HepG2 (cell line): Measurements from ENCODE around the gene RSBN1L. TPM values are rescaled to one million over a fixed set of nuclear protein-coding genes. Genes with fewer than 3 reads are reported as not detected.

Source experiments
- ATAC-seq: fragments of 200-7000 bp; cut with Tn5 transposase; 3 replicates; pipeline ENCODE4 v1.9.1; 2020; ENCODE audit warnings: mild to moderate bottlenecking, moderate library complexity
- BruUV-seq: library from RNA; stranded (reverse); fragments of 400-500 nt; replicated peaks from 2 replicates; lab custom pipeline; 2021; lab: Mats Ljungman, UMichigan
- CTCF ChIA-PET: fragments of 300-600 bp; formaldehyde crosslinking; extraction: SDS; loops from one replicate; lab custom pipeline; 2021; ENCODE audit warnings: low total read pairs, inconsistent platforms, low intra/inter-chr PET ratio; lab: Yijun Ruan, JAX
- POLR2A ChIA-PET: fragments of 350-600 bp; sonication (Branson Sonifier 250); formaldehyde crosslinking; loops from one replicate; lab custom pipeline; 2020; ENCODE audit warnings: antibody characterized with exemption, inconsistent platforms; lab: Yijun Ruan, JAX
- DNase-seq: peaks from one replicate; pipeline ENCODE4 v3.0.0-alpha.2; 2015; ENCODE audit warnings: low spot score
- FAIRE-seq: peaks from 3 replicates; lab custom pipeline; 2011; peaks lifted over from hg19 to GRCh38; lab: Jason Lieb, UNC
- H2AFZ ChIP-seq: one replicate; pipeline ENCODE4 v1.6.1; 2011; ENCODE audit warnings: low read length, inconsistent platforms
- H3K27ac ChIP-seq: fragments of 300-600 bp; 3 replicates; pipeline ENCODE4 v1.8.0; 2011; ENCODE audit warnings: mixed run types, mild to moderate bottlenecking, mixed read lengths, low read length, inconsistent platforms; ENCODE audit not compliant: insufficient read depth; ENCODE audit errors: extremely low read length
- H3K27me3 ChIP-seq, 2 experiments: fragments of 200-600 bp in 1 of 2; 2 replicates in 1 of 2; 3 replicates in 1 of 2; pipeline versions ENCODE4 v1.6.0 to v1.8.0; 2011; ENCODE audit warnings: low read length in 2 of 2, mild to moderate bottlenecking in 2 of 2, moderate library complexity in 2 of 2, inconsistent platforms in 1 of 2; ENCODE audit not compliant: insufficient read depth in 2 of 2, control insufficient read depth in 1 of 2
- H3K36me3 ChIP-seq, 2 experiments: fragments of 200-600 bp in 1 of 2; replicated peaks in 1 of 2; 2 replicates in 1 of 2; 3 replicates in 1 of 2; pipeline versions ENCODE4 v1.5.1 to v1.8.0; 2011; ENCODE audit warnings: low read length in 2 of 2, inconsistent platforms in 1 of 2; ENCODE audit not compliant: insufficient read depth in 2 of 2, control insufficient read depth in 1 of 2
- H3K4me1 ChIP-seq: 2 replicates; pipeline ENCODE4 v1.5.1; 2012; ENCODE audit warnings: low read length, inconsistent platforms; ENCODE audit not compliant: insufficient read depth
- H3K4me2 ChIP-seq: 2 replicates; pipeline ENCODE4 v1.6.0; 2011; ENCODE audit warnings: low read depth, low read length, inconsistent platforms
- H3K4me3 ChIP-seq, 3 experiments: fragments of 200-600 bp in 1 of 3; sonication (generic), shearing (Covaris generic) in 1 of 3; replicated peaks in 1 of 3; 2 replicates each; pipeline ENCODE4 v1.5.1; 2011 to 2016; ENCODE audit warnings: low read length in 3 of 3, inconsistent platforms in 2 of 3, low read depth in 2 of 3, mild to moderate bottlenecking in 2 of 3, control low read depth in 1 of 3, mixed read lengths in 1 of 3; ENCODE audit not compliant: insufficient read depth in 1 of 3
- H3K79me2 ChIP-seq: one replicate; pipeline ENCODE4 v1.6.1; 2011; ENCODE audit warnings: low read length, inconsistent platforms; ENCODE audit not compliant: insufficient read depth
- H3K9ac ChIP-seq: 2 replicates; pipeline ENCODE4 v1.6.0; 2011; ENCODE audit warnings: mild to moderate bottlenecking, low read depth, low read length, inconsistent platforms; ENCODE audit not compliant: insufficient read depth
- H3K9me3 ChIP-seq: 2 replicates; pipeline ENCODE4 v1.5.1; 2012; ENCODE audit warnings: mild to moderate bottlenecking, low read length
- H4K20me1 ChIP-seq: 2 replicates; pipeline ENCODE4 v1.6.0; 2011; ENCODE audit warnings: inconsistent platforms, mild to moderate bottlenecking, low read length, moderate library complexity; ENCODE audit not compliant: insufficient read depth
- ELF3 ChIP-seq: IDR thresholded peaks from 2 replicates; pipeline ENCODE4 v1.6.1; 2016; ENCODE audit warnings: missing genetic modification reagents, missing compliant biosample characterization
- KAT2B ChIP-seq: fragments of 150-350 bp; IDR thresholded peaks from 2 replicates; pipeline ENCODE4 v1.6.1; 2014; ENCODE audit warnings: low read depth, low read length, borderline replicate concordance
- RARA ChIP-seq: IDR thresholded peaks from 2 replicates; pipeline ENCODE4 v1.6.1; 2016; ENCODE audit warnings: missing genetic modification reagents, missing compliant biosample characterization
- RERE ChIP-seq: IDR thresholded peaks from 2 replicates; pipeline ENCODE4 v1.6.1; 2016; ENCODE audit warnings: low read depth, missing genetic modification reagents, missing compliant biosample characterization
- ZNF121 ChIP-seq: sonication (generic); formaldehyde crosslinking; IDR thresholded peaks from 2 replicates; pipeline ENCODE4 v1.5.0; 2020; ENCODE audit warnings: mild to moderate bottlenecking, missing genetic modification reagents
- ZNF232 ChIP-seq: sonication (generic); formaldehyde crosslinking; IDR thresholded peaks from 2 replicates; pipeline ENCODE4 v1.4.0; 2020; ENCODE audit warnings: missing genetic modification reagents, borderline replicate concordance
- ZNF563 ChIP-seq: sonication (generic); formaldehyde crosslinking; IDR thresholded peaks from 2 replicates; pipeline ENCODE4 v1.8.0; 2022; ENCODE audit warnings: mild to moderate bottlenecking, moderate library complexity, missing genetic modification reagents
- ZNF589 ChIP-seq: sonication (generic); formaldehyde crosslinking; conservative IDR thresholded peaks from 2 replicates; pipeline ENCODE4 v1.8.0; 2022; ENCODE audit warnings: mild to moderate bottlenecking, moderate library complexity, missing genetic modification reagents
- whole genome bisulfite sequencing: methylation state at CpG from one replicate; pipeline ENCODE4 v1.1.6; 2017; ENCODE audit warnings: low lambda C conversion rate; 5-methylcytosine and 5-hydroxymethylcytosine counted together
- in situ Hi-C: cut with HindIII; loops from 2 replicates; pipeline ENCODE4 v1.10.0; 2017; ENCODE audit warnings: low pct_unique_long_range_greater_than_20kb; ENCODE audit not compliant: extremely low pct_ligation_motif_present
- intact Hi-C: fragments of 100-400 bp; cut with micrococcal nuclease; formaldehyde crosslinking; loops from one replicate; pipeline ENCODE4 v1.10.0; 2022; ENCODE audit not compliant: unreplicated experiment
- polyA plus RNA-seq, 8 experiments: library from polyadenylated mRNA; depleted of rRNA in 3 of 8; stranded (reverse) in 7 of 8; unstranded in 1 of 8; fragments of >200 nt; fragmentation: Illumina TruSeq in 4 of 8; extraction: Trizol in 4 of 8; gene quantifications; 2 replicates each; pipeline versions ENCODE4 v1.2.1 to v1.2.3, GENCODE V29; 2011 to 2016; ENCODE audit warnings: low read depth in 4 of 8, missing spikeins in 1 of 8, mixed read lengths in 1 of 8; ENCODE audit not compliant: insufficient read depth in 1 of 8
- total RNA-seq, 5 experiments: library from RNA; depleted of rRNA; stranded (reverse); fragments of >200 nt; fragmentation: Illumina TruSeq; extraction: Trizol; gene quantifications; 2 replicates each; pipeline ENCODE4 v1.2.3, GENCODE V29; 2016; ENCODE audit warnings: low read depth in 1 of 5
- TF ChIP-seq, protein P1 (sequence below): sonication (generic); formaldehyde crosslinking; conservative IDR thresholded peaks from 2 replicates; pipeline ENCODE4 v1.8.0; 2022; ENCODE audit warnings: mild to moderate bottlenecking, moderate library complexity, missing genetic modification reagents
- TF ChIP-seq, protein P2 (sequence below): IDR thresholded peaks from 2 replicates; pipeline ENCODE4 v1.6.1; 2018; ENCODE audit warnings: missing genetic modification reagents, mild to moderate bottlenecking, missing compliant biosample characterization
- TF ChIP-seq, protein P3 (sequence below): sonication (generic); formaldehyde crosslinking; IDR thresholded peaks from 2 replicates; pipeline ENCODE4 v1.5.0; 2020; ENCODE audit warnings: mild to moderate bottlenecking, missing genetic modification reagents, borderline replicate concordance
- TF ChIP-seq, protein P4 (sequence below): sonication (generic); formaldehyde crosslinking; IDR thresholded peaks from 2 replicates; pipeline ENCODE4 v1.5.0; 2020; ENCODE audit warnings: missing genetic modification reagents

The RSBN1L gene
- total and polyA plus RNA-seq, 2 of the 13 experiments (the other 11 are each of a cell fraction or from before 2014, with no cell fraction given), result 7.7 to 21.3 TPM

GRCh38 chr7:77823787-77824186, 127.5 kb downstream of the RSBN1L start (continued):
- TF ChIP-seq RERE (no peak), ZNF232 (CRISPR knock-in tag) (no peak), ZNF563 (CRISPR knock-in tag) (no peak), ELF3 (CRISPR knock-in tag) (no peak), KAT2B (no peak), ZNF589 (CRISPR knock-in tag) (no peak)

DNA sequence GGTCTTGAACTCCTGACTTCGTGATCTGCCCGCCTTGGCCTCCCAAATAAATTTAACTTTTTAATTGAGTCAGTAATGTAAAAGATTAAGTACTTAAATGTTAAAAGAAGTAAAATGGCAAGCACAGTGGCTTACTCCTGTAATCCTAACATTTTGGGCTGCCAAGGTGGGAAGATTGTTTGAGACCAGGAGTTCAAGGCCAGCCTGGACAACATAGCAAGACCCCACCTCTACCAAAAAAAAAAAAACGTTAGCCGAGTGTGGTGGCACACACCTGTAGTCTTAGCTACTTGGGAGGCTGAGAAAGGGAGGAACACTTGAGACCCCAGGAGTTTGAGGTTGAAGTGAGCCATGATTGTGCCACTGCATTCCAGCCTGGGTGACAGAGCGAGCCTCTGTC, 128.4 kb downstream of the RSBN1L start:
- DNase-seq (no peak), ATAC-seq (no peak), FAIRE-seq (no peak)
- intact Hi-C loops (no loop called here), in situ Hi-C loops (no loop called here)
- H2AFZ ChIP-seq, result no peak overlapping the region
- H3K9me3 ChIP-seq, result peaks cover 25% of the 10 kb centered on the region
- 92% methylated on average over 5 of the region's 5 CpGs for WGBS
- ChIA-PET CTCF (no interaction called here), POLR2A (no interaction called here)
- H3K4me3 ChIP-seq, result no peak overlapping the region
- no peak overlapping the region for H3K9ac ChIP-seq
- no TSS peak for BruUV-seq
- H3K36me3 ChIP-seq, result no peaks in the 10 kb centered on the region
- no peaks in the 10 kb centered on the region for H4K20me1 ChIP-seq
- no peaks in the 10 kb centered on the region for H3K4me1 ChIP-seq
- H3K4me2 ChIP-seq, result no peak overlapping the region
- H3K79me2 ChIP-seq, result peaks cover 5% of the 10 kb centered on the region
- no peak overlapping the region for H3K27ac ChIP-seq
- H3K27me3 ChIP-seq, result no peaks in the 10 kb centered on the region
- TF ChIP-seq, protein P1, sequence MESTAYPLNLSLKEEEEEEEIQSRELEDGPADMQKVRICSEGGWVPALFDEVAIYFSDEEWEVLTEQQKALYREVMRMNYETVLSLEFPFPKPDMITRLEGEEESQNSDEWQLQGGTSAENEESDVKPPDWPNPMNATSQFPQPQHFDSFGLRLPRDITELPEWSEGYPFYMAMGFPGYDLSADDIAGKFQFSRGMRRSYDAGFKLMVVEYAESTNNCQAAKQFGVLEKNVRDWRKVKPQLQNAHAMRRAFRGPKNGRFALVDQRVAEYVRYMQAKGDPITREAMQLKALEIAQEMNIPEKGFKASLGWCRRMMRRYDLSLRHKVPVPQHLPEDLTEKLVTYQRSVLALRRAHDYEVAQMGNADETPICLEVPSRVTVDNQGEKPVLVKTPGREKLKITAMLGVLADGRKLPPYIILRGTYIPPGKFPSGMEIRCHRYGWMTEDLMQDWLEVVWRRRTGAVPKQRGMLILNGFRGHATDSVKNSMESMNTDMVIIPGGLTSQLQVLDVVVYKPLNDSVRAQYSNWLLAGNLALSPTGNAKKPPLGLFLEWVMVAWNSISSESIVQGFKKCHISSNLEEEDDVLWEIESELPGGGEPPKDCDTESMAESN (CRISPR knock-in tag), result no peak
- peak; percentile 33; the same call in 1 of the 2 replicates for TF ChIP-seq ZNF121 (CRISPR knock-in tag)
- TF ChIP-seq, protein P2, sequence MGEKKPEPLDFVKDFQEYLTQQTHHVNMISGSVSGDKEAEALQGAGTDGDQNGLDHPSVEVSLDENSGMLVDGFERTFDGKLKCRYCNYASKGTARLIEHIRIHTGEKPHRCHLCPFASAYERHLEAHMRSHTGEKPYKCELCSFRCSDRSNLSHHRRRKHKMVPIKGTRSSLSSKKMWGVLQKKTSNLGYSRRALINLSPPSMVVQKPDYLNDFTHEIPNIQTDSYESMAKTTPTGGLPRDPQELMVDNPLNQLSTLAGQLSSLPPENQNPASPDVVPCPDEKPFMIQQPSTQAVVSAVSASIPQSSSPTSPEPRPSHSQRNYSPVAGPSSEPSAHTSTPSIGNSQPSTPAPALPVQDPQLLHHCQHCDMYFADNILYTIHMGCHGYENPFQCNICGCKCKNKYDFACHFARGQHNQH (CRISPR knock-in tag), result no peak
- TF ChIP-seq, protein P3, sequence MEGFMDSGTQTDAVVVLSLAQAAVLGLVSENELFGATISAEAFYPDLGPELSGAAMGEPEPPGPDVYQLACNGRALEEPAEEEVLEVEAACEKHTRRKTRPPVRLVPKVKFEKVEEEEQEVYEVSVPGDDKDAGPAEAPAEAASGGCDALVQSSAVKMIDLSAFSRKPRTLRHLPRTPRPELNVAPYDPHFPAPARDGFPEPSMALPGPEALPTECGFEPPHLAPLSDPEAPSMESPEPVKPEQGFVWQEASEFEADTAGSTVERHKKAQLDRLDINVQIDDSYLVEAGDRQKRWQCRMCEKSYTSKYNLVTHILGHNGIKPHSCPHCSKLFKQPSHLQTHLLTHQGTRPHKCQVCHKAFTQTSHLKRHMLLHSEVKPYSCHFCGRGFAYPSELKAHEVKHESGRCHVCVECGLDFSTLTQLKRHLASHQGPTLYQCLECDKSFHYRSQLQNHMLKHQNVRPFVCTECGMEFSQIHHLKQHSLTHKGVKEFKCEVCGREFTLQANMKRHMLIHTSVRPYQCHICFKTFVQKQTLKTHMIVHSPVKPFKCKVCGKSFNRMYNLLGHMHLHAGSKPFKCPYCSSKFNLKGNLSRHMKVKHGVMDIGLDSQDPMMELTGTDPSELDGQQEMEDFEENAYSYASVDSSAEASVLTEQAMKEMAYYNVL (CRISPR knock-in tag), result no peak
- TF ChIP-seq RARA (CRISPR knock-in tag), result no peak
- TF ChIP-seq, protein P4, sequence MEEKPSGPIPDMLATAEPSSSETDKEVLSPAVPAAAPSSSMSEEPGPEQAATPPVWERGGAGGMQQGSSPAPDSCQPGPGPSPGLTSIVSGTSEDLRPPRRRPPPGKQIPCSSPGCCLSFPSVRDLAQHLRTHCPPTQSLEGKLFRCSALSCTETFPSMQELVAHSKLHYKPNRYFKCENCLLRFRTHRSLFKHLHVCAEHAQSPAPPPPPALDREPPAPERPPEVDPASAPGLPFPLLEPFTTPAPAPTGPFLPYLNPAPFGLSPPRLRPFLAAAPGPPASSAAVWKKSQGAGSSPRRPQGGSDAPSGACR, result no peak
